ENCODE results near the gene RNASEH2C. TPM values are rescaled to one million over a fixed set of nuclear protein-coding genes. Genes with fewer than 3 reads are reported as not detected.

Gene RNASEH2C
- total RNA-seq, 4 donors from 2014 or later: 72.1 to 137 (median 80.9) TPM

- H3K36me3 ChIP-seq: peaks cover 38 to 61% (median 60%) of the 10 kb centered on the region in 4 donors
- DNase-seq (ENCODE audit: extremely low spot score): no peak
- no peaks in the 10 kb centered on the region for H3K9me3 ChIP-seq
- H3K4me1 ChIP-seq: peaks cover 17 to 56% (median 39%) of the 10 kb centered on the region in 4 donors
- intact Hi-C loops (cut with DNase I): loop anchor here (5.0 kb wide), 1 partner anchor 59 kb away; no protein-coding TSS in a partner anchor
- WGBS: 88% methylated on average over 4 of the region's 4 CpGs
- H3K27me3 ChIP-seq: no peaks in the 10 kb centered on the region
- H3K4me3 ChIP-seq: peak overlapping the region in 1 of 4 donors; percentile 79
- peak overlapping the region in 2 of 4 donors; percentile 94 to 95 for H3K27ac ChIP-seq (replicated peaks in 1 of 4)
- TF ChIP-seq, protein P1, sequence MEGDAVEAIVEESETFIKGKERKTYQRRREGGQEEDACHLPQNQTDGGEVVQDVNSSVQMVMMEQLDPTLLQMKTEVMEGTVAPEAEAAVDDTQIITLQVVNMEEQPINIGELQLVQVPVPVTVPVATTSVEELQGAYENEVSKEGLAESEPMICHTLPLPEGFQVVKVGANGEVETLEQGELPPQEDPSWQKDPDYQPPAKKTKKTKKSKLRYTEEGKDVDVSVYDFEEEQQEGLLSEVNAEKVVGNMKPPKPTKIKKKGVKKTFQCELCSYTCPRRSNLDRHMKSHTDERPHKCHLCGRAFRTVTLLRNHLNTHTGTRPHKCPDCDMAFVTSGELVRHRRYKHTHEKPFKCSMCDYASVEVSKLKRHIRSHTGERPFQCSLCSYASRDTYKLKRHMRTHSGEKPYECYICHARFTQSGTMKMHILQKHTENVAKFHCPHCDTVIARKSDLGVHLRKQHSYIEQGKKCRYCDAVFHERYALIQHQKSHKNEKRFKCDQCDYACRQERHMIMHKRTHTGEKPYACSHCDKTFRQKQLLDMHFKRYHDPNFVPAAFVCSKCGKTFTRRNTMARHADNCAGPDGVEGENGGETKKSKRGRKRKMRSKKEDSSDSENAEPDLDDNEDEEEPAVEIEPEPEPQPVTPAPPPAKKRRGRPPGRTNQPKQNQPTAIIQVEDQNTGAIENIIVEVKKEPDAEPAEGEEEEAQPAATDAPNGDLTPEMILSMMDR (IDR thresholded peaks at IDR 0.05): no peak
- TF ChIP-seq EP300 (IDR thresholded peaks at IDR 0.05): no peak
- no peak for TF ChIP-seq POLR2AphosphoS5 (IDR thresholded peaks at IDR 0.05)
- no peak for TF ChIP-seq POLR2A (IDR thresholded peaks at IDR 0.05; ENCODE audit: low read depth)
Observed at GRCh38 chr11:65718531-65718930, 2.1 kb downstream of the RNASEH2C start.

DNA sequence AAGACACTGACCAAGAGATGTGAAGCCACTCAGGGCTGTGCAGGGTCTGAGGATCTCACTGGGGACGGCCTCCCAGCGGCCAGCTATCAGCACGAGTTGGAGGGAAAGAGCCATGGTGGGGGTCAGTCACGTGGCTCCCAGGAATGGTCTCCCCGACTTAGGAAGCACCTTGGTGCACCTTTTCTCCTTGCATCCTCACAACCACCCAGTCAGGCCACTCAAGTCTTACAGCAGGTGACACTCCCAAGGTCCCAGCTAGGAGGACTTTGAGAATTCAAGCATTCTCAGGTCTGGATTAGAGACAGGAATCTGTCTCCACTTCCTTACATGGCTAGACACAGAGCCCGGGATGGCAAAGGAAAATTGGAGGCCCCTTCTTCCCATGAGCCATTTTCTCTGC is 2.7 kb downstream of the RNASEH2C start:
- intact Hi-C loops (cut with DNase I): loop anchor here (5.0 kb wide), 1 partner anchor 59 kb away; no protein-coding TSS in a partner anchor
- no peaks in the 10 kb centered on the region for H3K9me3 ChIP-seq
- no peak for DNase-seq (ENCODE audit: extremely low spot score)
- 64% methylated on average over 6 of the region's 6 CpGs for WGBS
- peaks cover 23 to 63% (median 46%) of the 10 kb centered on the region in 4 donors for H3K4me1 ChIP-seq
- no peak for TF ChIP-seq POLR2AphosphoS5 (IDR thresholded peaks at IDR 0.05)
- TF ChIP-seq EP300 (IDR thresholded peaks at IDR 0.05): no peak
- no peak for TF ChIP-seq POLR2A (IDR thresholded peaks at IDR 0.05; ENCODE audit: low read depth)
- TF ChIP-seq, protein P1 (IDR thresholded peaks at IDR 0.05): no peak
- H3K4me3 ChIP-seq: no peak overlapping the region
- H3K27me3 ChIP-seq: no peaks in the 10 kb centered on the region
- H3K27ac ChIP-seq (replicated peaks in 1 of 4): no peak overlapping the region
- H3K36me3 ChIP-seq: peaks cover 42 to 68% (median 66%) of the 10 kb centered on the region in 4 donors

DNA sequence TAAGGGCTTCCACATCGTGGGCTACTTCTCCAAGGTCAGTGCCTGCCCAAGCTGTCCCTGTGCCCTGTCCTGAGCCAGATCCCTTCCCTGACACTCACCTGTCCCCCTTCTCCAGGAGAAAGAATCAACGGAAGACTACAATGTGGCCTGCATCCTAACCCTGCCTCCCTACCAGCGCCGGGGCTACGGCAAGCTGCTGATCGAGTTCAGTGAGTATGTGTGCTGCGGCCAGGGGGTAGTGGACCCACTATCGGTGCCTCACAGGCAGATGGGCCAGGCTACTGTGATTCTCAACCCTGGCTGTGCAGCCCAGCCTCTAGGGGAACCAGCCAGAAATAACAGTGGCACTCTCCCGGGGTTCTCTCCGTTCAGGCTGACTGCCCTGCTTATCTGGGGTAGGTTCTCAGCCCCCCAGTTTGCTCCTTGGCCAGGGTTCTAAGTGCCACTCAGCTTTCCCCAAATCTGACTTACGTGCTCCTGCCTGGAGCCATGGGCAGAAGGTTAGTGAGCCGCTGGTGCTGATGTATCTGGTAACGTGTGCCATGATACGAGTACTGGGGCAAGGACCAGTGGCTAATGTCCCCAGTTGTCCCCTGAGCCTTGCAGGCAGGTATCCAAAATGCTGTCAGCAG is 3.7 kb downstream of the RNASEH2C start:
- Histone ChIP-seq H3K27me3 (no peaks in the 10 kb centered on the region), H3K36me3 (peaks cover 42 to 68% (median 68%) of the 10 kb centered on the region in 4 donors), H3K9me3 (no peaks in the 10 kb centered on the region), H3K4me1 (peaks cover 27 to 67% (median 50%) of the 10 kb centered on the region in 4 donors), H3K27ac (replicated peaks in 1 of 4) (no peak overlapping the region), H3K4me3 (no peak overlapping the region)
- TF ChIP-seq, protein P1 (IDR thresholded peaks at IDR 0.05): no peak
- TF ChIP-seq POLR2A (IDR thresholded peaks at IDR 0.05; ENCODE audit: low read depth) (no peak), EP300 (IDR thresholded peaks at IDR 0.05) (no peak), POLR2AphosphoS5 (IDR thresholded peaks at IDR 0.05) (no peak)
- 94% methylated on average over 6 of the region's 14 CpGs for WGBS
- intact Hi-C loops (cut with DNase I): loop anchor here (5.0 kb wide), 1 partner anchor 60 kb away; no protein-coding TSS in a partner anchor
- no peak for DNase-seq (ENCODE audit: extremely low spot score)

GRCh38 chr11:65716302-65716701 is 4.3 kb downstream of the RNASEH2C start:
- Histone ChIP-seq H3K9me3 (no peaks in the 10 kb centered on the region), H3K36me3 (peaks cover 42 to 68% (median 68%) of the 10 kb centered on the region in 4 donors), H3K27me3 (no peaks in the 10 kb centered on the region), H3K4me1 (peaks cover 27 to 67% (median 54%) of the 10 kb centered on the region in 4 donors), H3K4me3 (no peak overlapping the region), H3K27ac (replicated peaks in 1 of 4) (no peak overlapping the region)
- DNase-seq (ENCODE audit: extremely low spot score): no peak
- intact Hi-C loops (cut with DNase I): loop anchor here (5.0 kb wide), 1 partner anchor 61 kb away; no protein-coding TSS in a partner anchor
- TF ChIP-seq, protein P1 (IDR thresholded peaks at IDR 0.05): no peak
- TF ChIP-seq POLR2AphosphoS5 (IDR thresholded peaks at IDR 0.05) (no peak), POLR2A (IDR thresholded peaks at IDR 0.05; ENCODE audit: low read depth) (no peak), EP300 (IDR thresholded peaks at IDR 0.05) (no peak)
- WGBS: 82% methylated on average over 7 of the region's 7 CpGs
